Skeletal muscle satellite cell (primary cell): Measurements from ENCODE around the gene ALKBH3. TPM values are rescaled to one million over a fixed set of nuclear protein-coding genes. Genes with fewer than 3 reads are reported as not detected.

ENCODE experiments used
- H3K27me3 ChIP-seq: 2 replicates; pipeline ENCODE4 v1.7.0; 2013; ENCODE audit warnings: low read length; ENCODE audit not compliant: control insufficient read depth, insufficient read depth
- H3K36me3 ChIP-seq: 2 replicates; pipeline ENCODE4 v1.7.0; 2013; ENCODE audit warnings: mild to moderate bottlenecking, control low read depth, low read length; ENCODE audit not compliant: insufficient read depth
- H3K4me1 ChIP-seq: 2 replicates; pipeline ENCODE4 v1.7.0; 2013; ENCODE audit warnings: low read length; ENCODE audit not compliant: control insufficient read depth, insufficient read depth
- H3K4me2 ChIP-seq: 2 replicates; pipeline ENCODE4 v1.7.0; 2013; ENCODE audit warnings: mild to moderate bottlenecking, low read length
- H3K4me3 ChIP-seq: 2 replicates; pipeline ENCODE4 v1.7.0; 2013; ENCODE audit warnings: low read length
- H3K9ac ChIP-seq: 2 replicates; pipeline ENCODE4 v1.7.0; 2013; ENCODE audit warnings: mild to moderate bottlenecking, low read depth, low read length, moderate library complexity
- H3K9me3 ChIP-seq: replicated peaks from 2 replicates; pipeline ENCODE4 v1.7.0; 2013; ENCODE audit warnings: mild to moderate bottlenecking, control low read depth, low read length
- total RNA-seq: library from RNA; depleted of rRNA; stranded (reverse); fragments of >200 nt; gene quantifications from 2 replicates; pipeline ENCODE4 v1.2.3, GENCODE V29; 2012; rRNA removed

The ALKBH3 gene
- total RNA-seq: 31.2 and 37.4 TPM in 2 replicates

GRCh38 chr11:43880640-43881159 is at the start of gene ALKBH3:
ALKBH3 (plus strand) TSS chr11:43880831; CDS start chr11:43882653, 1,822 bp downstream.
- Histone ChIP-seq H3K27me3 (no peaks in the 10 kb centered on the region), H3K36me3 (peaks cover 29% of the 10 kb centered on the region), H3K9ac (peak within 1 kb of the TSS; percentile 91), H3K9me3 (no peaks in the 10 kb centered on the region), H3K4me3 (peak within 1 kb of the TSS; percentile 89), H3K4me1 (peaks cover 12% of the 10 kb centered on the region), H3K4me2 (peak within 1 kb of the TSS; percentile 97)

- H3K9me3 ChIP-seq: no peaks in the 10 kb centered on the region
- peaks cover 6% of the 10 kb centered on the region for H3K36me3 ChIP-seq
- peak overlapping the region; percentile 67 for H3K4me2 ChIP-seq
- peaks cover 14% of the 10 kb centered on the region for H3K4me1 ChIP-seq
- H3K27me3 ChIP-seq: no peaks in the 10 kb centered on the region
- peak overlapping the region; percentile 45 for H3K4me3 ChIP-seq
- H3K9ac ChIP-seq: peak overlapping the region; percentile 22
Measured at GRCh38 chr11:43830928-43831440, 49.6 kb upstream of the ALKBH3 start.

- Histone ChIP-seq H3K4me1 (peaks cover 14% of the 10 kb centered on the region), H3K9me3 (no peaks in the 10 kb centered on the region)
Measured at GRCh38 chr11:43832536-43832935, 48.1 kb upstream of the ALKBH3 start.

GRCh38 chr11:43833657-43834073 is 47.0 kb upstream of the ALKBH3 start:
- H3K4me2 ChIP-seq: no peak overlapping the region
- peaks cover 14% of the 10 kb centered on the region for H3K4me1 ChIP-seq
- H3K9me3 ChIP-seq: no peaks in the 10 kb centered on the region
- H3K4me3 ChIP-seq: no peak overlapping the region
- no peak overlapping the region for H3K9ac ChIP-seq
- no peaks in the 10 kb centered on the region for H3K27me3 ChIP-seq
- peaks cover 6% of the 10 kb centered on the region for H3K36me3 ChIP-seq

More at GRCh38 chr11:43832536-43832935, 48.1 kb upstream of the ALKBH3 start:
- Histone ChIP-seq H3K9ac (no peak overlapping the region), H3K4me2 (no peak overlapping the region), H3K36me3 (peaks cover 6% of the 10 kb centered on the region), H3K27me3 (no peaks in the 10 kb centered on the region), H3K4me3 (no peak overlapping the region)

- H3K4me3 ChIP-seq: no peak overlapping the region
- peaks cover 14% of the 10 kb centered on the region for H3K4me1 ChIP-seq
- H3K9ac ChIP-seq: no peak overlapping the region
- no peak overlapping the region for H3K4me2 ChIP-seq
- no peaks in the 10 kb centered on the region for H3K27me3 ChIP-seq
- no peaks in the 10 kb centered on the region for H3K9me3 ChIP-seq
- H3K36me3 ChIP-seq: peaks cover 6% of the 10 kb centered on the region
Measured at GRCh38 chr11:43834286-43834685, 46.3 kb upstream of the ALKBH3 start.

GRCh38 chr11:43835104-43835503 is 45.5 kb upstream of the ALKBH3 start:
- no peak overlapping the region for H3K9ac ChIP-seq
- no peaks in the 10 kb centered on the region for H3K9me3 ChIP-seq
- H3K36me3 ChIP-seq: peaks cover 6% of the 10 kb centered on the region
- H3K4me2 ChIP-seq: no peak overlapping the region
- H3K4me3 ChIP-seq: no peak overlapping the region
- no peaks in the 10 kb centered on the region for H3K27me3 ChIP-seq
- peaks cover 14% of the 10 kb centered on the region for H3K4me1 ChIP-seq

- Histone ChIP-seq H3K4me1 (no peaks in the 10 kb centered on the region), H3K9ac (no peak overlapping the region), H3K27me3 (no peaks in the 10 kb centered on the region), H3K36me3 (peaks cover 6% of the 10 kb centered on the region), H3K4me3 (no peak overlapping the region), H3K4me2 (no peak overlapping the region), H3K9me3 (no peaks in the 10 kb centered on the region)
Measured at GRCh38 chr11:43837879-43838278, 42.8 kb upstream of the ALKBH3 start.

GRCh38 chr11:43842021-43842420 is 38.6 kb upstream of the ALKBH3 start:
- Histone ChIP-seq H3K9me3 (no peaks in the 10 kb centered on the region), H3K27me3 (no peaks in the 10 kb centered on the region), H3K4me2 (no peak overlapping the region), H3K9ac (no peak overlapping the region), H3K4me1 (no peaks in the 10 kb centered on the region), H3K36me3 (no peaks in the 10 kb centered on the region), H3K4me3 (no peak overlapping the region)

GRCh38 chr11:43845816-43846215 is 34.8 kb upstream of the ALKBH3 start:
- Histone ChIP-seq H3K36me3 (no peaks in the 10 kb centered on the region), H3K4me3 (no peak overlapping the region), H3K9me3 (no peaks in the 10 kb centered on the region), H3K4me2 (no peak overlapping the region), H3K9ac (no peak overlapping the region), H3K4me1 (no peaks in the 10 kb centered on the region), H3K27me3 (no peaks in the 10 kb centered on the region)

- Histone ChIP-seq H3K27me3 (no peaks in the 10 kb centered on the region), H3K9me3 (no peaks in the 10 kb centered on the region)
Measured at GRCh38 chr11:43852057-43852636, 28.5 kb upstream of the ALKBH3 start.

GRCh38 chr11:43853781-43854180 is 26.9 kb upstream of the ALKBH3 start:
- peaks cover 8% of the 10 kb centered on the region for H3K36me3 ChIP-seq
- no peak overlapping the region for H3K9ac ChIP-seq
- no peaks in the 10 kb centered on the region for H3K4me1 ChIP-seq
- no peak overlapping the region for H3K4me3 ChIP-seq
- H3K9me3 ChIP-seq: no peaks in the 10 kb centered on the region
- no peaks in the 10 kb centered on the region for H3K27me3 ChIP-seq
- H3K4me2 ChIP-seq: no peak overlapping the region

More at GRCh38 chr11:43852057-43852636, 28.5 kb upstream of the ALKBH3 start:
- H3K4me1 ChIP-seq: no peaks in the 10 kb centered on the region
- H3K36me3 ChIP-seq: peaks cover 8% of the 10 kb centered on the region
- H3K4me3 ChIP-seq: no peak overlapping the region
- no peak overlapping the region for H3K9ac ChIP-seq
- no peak overlapping the region for H3K4me2 ChIP-seq

- no peak overlapping the region for H3K4me2 ChIP-seq
- no peaks in the 10 kb centered on the region for H3K27me3 ChIP-seq
- H3K36me3 ChIP-seq: peaks cover 8% of the 10 kb centered on the region
- no peaks in the 10 kb centered on the region for H3K4me1 ChIP-seq
- no peak overlapping the region for H3K9ac ChIP-seq
- no peaks in the 10 kb centered on the region for H3K9me3 ChIP-seq
- no peak overlapping the region for H3K4me3 ChIP-seq
Measured at GRCh38 chr11:43856993-43857392, 23.6 kb upstream of the ALKBH3 start.
